EL (cell line): ENCODE data around the gene AGRN.

Source experiments
- DNase-seq: peaks from one replicate; pipeline ENCODE4 v3.0.0-alpha.2; 2016

Gene AGRN

DNA sequence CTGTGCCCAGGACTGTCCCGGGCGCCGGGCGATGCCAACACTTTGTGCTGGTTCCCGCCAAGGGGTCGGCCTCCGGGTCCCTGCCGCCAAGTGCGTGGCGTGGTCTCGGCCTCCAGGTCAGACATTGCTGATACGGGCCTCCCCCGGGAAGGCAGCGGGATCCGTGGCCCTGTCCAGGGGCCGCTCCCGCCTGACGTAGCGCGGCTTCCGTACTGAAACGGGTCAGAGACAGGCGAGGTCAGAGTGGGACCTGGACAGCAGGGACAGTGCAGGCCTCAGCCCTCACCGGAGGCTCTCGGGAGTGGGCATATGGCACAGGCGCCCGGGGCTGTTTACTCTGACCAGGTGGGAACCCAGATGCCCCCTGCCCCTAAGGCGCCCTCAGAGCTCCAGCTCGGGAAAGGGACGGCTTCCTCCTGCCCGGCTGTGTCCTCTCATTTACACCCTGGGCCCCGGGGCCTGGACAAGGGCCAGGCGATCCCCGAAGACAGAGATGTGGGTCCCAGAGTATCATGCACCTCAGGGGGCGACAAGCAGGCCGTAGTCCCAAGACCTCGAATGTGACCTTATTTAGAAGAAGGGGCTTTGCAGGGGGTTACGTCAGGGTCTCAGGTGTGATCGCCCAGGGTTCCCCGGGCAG, 63.0 kb downstream of the AGRN start:
- no peak for DNase-seq

DNA sequence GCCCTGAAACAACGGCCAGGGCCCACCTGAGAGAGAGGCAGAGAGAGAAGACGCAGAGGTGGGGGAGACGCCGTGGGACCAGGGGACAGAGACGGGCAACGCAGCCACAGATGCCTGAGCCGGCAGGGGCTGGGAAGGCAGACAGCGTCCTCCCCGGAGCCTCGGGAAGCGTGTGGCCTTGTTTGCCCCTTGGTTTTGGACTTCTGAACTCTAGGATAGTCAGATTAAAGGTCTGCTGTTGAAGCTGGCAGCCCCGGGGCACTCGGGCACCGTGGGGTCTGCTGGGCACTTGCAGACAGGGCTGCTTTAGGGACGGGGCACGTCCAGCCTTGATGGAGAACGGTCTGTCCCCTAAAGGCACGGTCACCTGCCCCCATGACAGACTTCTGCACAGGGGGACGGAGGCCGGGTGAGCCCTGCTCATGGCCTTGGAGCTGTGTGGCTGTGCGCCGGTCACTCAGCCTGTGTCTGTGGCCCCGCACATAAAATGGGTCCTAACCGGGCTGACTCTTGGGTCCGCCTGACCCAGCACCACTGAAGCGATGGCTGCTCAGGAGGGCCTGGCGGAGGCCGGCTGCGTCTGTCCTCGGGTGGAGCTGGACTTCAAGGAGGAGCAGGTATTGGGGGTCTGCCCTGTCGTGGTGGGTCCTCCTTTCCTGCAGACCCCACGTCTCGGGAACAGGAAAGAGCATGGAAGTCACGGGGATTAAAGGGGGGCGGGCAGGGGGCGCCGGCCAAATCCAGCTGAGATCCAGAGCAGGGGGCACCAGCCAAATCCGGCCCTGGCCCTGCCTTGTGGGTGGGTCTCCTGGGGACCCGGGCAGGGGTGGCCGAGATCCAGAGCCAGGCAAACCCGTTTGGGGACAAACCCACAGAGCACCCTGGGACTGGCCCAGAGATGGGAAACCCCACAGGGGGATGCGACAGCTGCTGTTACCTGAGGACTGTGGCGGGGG, 63.8 kb downstream of the AGRN start:
- no peak for DNase-seq

DNA sequence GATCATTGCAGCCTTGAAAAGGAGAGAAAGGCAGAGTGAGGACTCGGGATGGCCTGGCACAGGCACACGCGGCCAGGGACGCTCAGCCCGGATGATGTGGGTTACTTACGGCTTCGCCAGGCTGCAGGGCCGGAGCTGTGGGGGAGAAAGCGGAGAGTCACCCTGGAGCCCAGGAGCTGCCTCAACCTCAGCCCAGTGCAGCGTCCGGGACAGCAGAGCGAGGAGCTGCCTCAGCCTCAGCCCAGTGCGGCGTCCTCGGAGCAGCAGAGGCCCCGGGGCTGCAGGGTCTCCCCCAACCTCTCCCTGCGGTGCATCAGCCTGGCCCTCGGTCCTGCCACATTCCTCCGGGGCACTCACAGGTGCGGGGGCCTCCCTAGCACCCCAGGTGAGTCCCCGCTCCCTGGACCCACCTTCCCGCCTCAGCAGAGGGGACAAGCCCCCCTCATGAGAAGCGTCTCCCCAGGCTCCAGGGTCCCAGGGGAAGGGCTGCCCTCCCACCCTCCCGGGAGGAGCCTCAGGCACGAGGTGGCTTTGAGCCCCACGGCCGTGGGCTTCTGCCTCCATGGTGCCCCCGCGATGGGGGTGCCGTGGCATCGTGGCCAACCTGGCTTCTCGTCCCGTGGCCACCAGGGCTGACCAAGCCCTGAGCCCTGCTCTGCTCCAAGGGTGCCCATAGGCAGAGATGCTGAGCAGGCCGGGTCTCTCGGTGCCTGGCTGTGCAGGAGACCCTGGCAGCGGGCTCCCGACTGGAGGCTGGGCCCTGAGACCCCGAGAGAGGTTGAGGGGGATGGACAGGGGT, 64.7 kb downstream of the AGRN start:
- no peak for DNase-seq

- no peak for DNase-seq
Measured at GRCh38 chr1:1085171-1085841, 65.4 kb downstream of the AGRN start.

- no peak for DNase-seq
Measured at GRCh38 chr1:1085911-1086841, 66.3 kb downstream of the AGRN start.

DNA sequence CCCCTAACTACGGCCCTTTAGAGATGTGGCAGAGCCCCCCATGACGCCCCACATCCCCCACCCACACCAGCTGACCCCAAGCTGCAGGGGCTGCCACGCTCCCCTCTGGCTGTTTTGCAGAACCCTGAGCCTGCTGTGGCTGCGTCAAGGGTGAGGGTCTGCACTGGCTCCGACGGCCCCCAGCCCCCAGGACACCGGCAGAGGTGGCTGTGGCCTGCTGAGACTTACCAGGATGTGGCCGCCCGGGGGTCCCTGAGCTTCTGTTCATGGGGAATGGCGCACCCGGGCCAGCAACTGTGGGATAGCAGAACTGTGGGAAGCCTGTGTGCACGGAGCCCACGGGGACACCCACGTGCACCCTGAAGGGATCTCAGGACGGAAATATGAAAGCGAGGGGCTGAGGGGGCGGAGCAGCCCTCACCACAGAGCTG, 67.0 kb downstream of the AGRN start:
- no peak for DNase-seq

GRCh38 chr1:1087351-1088028, 67.6 kb downstream of the AGRN start:
- no peak for DNase-seq

- no peak for DNase-seq
Measured at GRCh38 chr1:1088029-1088800, 68.3 kb downstream of the AGRN start.

DNA sequence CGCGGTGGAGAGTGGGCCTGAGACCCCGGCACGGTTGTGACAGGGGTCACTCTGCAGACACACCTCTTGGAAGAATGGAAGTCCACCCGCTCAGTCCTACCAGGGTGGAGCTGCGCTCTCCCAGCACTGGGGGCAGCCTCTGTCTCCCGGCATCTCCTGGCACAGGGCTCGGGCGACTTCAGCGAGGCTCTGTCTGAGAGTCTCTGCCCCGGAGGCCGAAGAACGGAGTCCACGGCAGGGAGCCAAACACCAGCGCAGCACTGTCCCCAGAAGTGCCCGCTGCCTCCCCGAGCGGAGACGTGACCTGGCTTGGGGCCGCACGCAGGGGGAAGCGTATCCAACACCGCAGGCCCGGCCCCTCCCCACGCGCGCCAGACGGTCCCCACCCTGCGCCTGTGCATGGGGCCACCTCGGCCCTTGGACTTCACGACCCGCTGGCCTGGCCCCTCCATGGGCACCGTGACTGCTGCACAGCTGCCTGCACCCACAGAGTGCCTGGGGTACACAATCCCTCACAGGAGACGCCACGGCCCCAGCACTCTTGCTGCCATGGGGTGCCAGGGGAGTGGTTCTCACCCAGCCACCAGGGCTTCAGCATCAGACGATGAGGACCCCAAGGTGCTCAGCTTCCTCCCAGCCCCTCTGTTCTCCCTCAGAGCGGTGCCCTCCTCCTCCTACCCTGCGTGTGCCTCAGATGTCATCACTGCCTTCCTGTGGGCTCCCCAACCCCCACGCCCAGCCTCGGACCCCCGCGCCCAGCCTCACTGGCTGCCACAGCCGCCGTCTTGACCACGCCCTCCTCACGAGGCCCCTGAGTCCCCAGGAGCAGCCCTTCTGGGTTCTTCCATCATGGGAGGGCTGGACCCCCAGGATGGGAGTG, 69.1 kb downstream of the AGRN start:
- DNase-seq = no peak

- DNase-seq = no peak
Measured at GRCh38 chr1:1089731-1090423, 70.0 kb downstream of the AGRN start.

GRCh38 chr1:1090424-1091343, 70.8 kb downstream of the AGRN start:
- DNase-seq = no peak

DNA sequence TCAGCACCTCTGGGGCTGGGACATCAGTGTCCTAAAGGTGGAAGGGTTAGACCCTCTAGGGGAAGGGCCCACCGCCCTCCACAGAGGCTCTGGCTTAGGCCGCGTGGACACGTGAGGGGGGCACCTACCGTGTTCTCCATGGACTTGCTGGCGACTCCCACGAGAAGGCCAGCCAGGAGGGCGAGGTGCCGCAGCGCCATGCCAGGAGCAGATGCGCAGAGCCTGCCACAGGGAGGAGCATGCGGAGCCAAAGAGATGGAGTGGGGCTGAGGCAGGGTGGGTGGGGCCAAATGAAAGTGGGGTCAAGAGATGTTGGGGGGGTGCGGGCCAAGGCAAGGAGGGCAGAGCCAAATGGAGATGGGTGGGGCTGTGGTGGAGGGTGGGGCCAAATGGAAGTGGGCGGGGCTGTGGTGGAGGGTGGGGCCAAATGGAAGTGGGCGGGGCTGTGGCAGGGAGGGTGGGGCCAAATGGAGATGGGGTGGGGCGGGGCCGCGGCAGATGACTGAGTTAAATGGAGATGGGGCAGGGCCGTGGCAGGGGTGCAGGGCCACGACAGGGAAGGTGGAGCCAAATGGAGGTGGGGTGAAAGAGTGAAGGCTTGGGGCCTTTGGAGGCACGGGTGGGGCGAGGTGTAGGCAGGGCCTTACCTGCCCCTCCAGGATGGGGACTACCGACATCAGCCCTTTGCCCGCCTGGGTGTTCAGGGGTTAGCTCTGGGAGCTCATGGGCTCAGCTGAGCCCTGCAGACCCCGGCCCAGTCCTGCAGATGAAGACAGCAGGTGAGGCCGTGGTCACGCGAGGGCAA, 71.6 kb downstream of the AGRN start:
- DNase-seq = no peak

- DNase-seq = no peak
Measured at GRCh38 chr1:1092149-1092855, 72.4 kb downstream of the AGRN start.

GRCh38 chr1:1092894-1093609, 73.1 kb downstream of the AGRN start:
- no peak for DNase-seq

DNA sequence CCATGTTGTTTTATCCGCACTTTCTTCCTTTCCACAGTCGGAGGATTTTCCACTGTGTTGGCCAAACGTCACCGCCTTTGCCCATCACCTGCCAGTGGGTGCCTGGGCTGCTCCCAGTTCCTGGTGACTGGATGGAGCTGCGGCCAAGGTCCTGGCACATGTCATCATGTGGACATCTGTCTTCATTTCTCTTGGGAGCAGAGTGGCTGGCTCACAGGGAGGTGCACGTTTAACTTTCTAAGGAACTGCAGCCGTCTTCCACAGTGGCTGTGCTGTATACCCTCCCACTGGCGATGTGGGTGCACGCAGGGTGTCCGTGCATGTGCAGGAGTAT, 73.7 kb downstream of the AGRN start:
- DNase-seq = no peak
